CD4-positive, alpha-beta T cell treated with Interleukin-4 for 4 hours (primary cell): ENCODE data around the gene FOXG1.

ENCODE experiments used
- DNase-seq: peaks from one replicate; pipeline ENCODE4 v3.0.0-alpha.2; 2020

The FOXG1 gene

DNA sequence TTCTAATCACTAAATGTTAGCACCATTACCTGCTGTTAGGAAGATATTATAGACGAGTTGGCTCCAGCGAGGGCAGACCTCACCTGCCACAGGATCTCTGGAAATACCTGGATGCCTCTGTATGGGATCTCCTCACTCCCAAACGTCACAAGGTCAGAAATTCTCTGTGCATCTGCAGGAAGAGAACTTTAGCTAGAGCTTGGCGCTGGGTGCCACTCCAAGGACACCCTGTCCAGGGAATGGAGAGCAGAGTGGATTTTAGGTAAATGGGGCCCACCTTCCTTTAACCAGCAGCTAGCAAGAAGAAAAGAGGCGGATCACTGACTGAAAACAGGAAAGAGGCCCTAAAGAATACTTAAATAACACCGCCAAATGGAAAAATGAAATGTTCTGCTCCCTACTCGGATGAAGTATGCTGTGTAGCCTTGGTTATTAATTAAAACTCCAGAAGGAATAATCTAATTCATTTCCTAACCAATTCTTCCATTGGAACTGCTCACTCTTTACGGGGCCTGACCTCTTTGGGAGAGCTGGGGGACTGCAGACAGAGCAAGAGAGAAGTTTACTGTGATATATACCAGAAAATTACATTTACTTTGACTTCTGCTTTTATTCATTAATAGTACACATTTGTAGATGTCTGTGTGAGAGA is 4.2 kb upstream of the FOXG1 start:
- DNase-seq, result no peak

DNA sequence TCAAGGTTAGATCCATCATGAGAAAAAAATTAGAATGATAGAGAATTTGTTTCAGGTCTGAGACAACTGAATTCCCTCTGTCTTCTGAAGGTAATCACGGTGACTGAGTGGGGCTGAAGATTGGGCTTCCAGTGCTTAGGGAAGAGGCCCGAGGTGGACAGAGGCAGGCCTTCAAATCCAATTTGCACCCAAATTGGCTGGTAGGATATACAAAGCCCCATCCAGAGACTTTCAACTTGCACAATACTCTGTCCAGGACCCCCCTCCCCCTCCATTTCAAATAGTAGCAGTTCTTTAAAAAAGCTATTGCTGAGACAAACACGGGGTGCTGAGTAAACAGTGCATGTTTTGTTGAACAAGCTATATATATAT is 3.6 kb upstream of the FOXG1 start:
- DNase-seq, result no peak

GRCh38 chr14:28763751-28764256 is 2.8 kb upstream of the FOXG1 start:
- no peak for DNase-seq

DNA sequence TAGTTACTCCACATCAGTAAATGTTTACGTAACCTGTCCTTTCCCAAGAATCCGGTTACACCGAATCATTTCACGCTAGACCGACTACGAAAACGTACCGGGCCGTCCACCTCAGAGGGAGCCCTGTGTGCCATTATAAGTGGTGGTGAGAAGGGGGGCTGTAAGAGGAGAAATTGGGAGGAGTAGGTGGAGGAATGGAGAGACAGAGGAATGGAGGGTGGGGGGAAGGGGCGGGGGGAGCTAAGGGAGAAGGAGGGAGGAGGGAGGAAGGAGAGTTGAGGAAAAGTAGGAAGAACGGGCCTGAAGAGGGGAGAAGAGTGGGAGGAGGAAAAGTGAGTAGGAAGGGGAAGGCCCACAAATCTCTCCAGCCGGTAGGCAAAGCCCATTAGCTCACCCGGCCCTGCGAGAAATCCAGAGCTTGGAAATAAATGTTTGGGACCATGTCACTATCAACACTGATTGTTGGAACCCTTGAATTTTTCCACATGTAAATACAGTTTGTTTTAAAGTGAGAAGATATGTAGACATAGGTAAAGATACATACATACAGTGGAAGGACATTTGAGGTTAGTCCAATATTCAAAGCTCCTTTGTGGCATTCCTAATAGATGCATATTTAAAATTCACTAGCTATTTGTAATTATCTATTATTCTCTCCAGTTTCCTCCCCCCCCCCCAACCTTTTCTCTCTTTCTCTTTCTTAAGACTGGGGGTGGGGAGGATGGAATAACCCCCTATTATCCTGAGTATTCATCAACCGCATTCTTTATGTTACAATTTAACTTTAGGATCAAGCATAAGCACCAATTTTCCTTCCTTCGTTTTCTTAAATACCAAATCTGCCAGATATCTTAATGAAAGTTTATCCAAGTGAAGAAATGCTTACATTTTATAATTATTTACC is 2.1 kb upstream of the FOXG1 start:
- no peak for DNase-seq

- DNase-seq, result no peak
Measured at GRCh38 chr14:28765169-28765830, 1.3 kb upstream of the FOXG1 start.

- DNase-seq, result no peak
Measured at GRCh38 chr14:28765831-28766468, 637 bp upstream of the FOXG1 start.

- DNase-seq, result no peak
Measured at GRCh38 chr14:28767030-28767852, 654 bp downstream of the FOXG1 start.

GRCh38 chr14:28767853-28768741 is 1.5 kb downstream of the FOXG1 start:
- no peak for DNase-seq

- DNase-seq, result no peak
Measured at GRCh38 chr14:28769276-28769880, 2.8 kb downstream of the FOXG1 start.

DNA sequence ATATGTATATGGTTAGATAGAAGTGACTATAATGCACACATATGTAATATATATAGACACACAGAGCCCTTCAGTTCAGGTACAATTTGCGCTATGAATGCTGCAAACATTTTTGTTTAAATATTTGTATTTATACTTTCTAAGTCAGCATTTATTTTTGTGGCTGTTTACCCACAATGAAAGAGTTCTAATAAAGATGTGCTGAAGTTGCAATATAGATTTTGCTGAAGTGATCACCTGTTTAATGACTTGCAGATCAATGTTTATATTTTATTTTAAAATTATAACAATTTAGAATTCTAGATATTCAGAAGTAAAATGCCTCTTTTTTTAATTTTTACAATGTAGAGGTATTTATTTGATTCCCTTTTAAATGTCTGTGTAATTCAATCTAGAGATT is 3.5 kb downstream of the FOXG1 start:
- DNase-seq, result no peak

- DNase-seq, result no peak
Measured at GRCh38 chr14:28770630-28771029, 4.0 kb downstream of the FOXG1 start.

GRCh38 chr14:28771168-28771567 is 4.6 kb downstream of the FOXG1 start:
- DNase-seq, result no peak

DNA sequence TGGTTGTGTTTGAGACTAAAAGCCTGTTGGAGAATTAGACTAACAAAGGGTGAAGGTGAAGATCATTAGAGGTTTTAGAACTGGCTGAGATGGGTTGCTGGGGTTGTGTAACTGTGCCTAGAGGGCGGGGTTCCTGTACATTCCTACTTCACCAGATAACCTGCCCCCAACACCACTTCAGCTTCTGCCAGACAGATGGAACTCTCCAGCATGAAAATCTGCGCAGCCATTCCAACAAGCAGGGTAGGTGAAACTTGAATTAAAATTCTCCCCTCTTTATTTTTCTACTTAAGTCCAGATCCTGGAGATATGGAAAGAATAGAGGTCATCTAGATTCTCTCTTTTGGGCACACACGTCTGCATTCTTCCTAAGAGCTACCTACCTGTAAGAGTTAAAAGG is 6.0 kb downstream of the FOXG1 start:
- no peak for DNase-seq

GRCh38 chr14:28773176-28773575 is 6.6 kb downstream of the FOXG1 start:
- DNase-seq, result no peak

DNA sequence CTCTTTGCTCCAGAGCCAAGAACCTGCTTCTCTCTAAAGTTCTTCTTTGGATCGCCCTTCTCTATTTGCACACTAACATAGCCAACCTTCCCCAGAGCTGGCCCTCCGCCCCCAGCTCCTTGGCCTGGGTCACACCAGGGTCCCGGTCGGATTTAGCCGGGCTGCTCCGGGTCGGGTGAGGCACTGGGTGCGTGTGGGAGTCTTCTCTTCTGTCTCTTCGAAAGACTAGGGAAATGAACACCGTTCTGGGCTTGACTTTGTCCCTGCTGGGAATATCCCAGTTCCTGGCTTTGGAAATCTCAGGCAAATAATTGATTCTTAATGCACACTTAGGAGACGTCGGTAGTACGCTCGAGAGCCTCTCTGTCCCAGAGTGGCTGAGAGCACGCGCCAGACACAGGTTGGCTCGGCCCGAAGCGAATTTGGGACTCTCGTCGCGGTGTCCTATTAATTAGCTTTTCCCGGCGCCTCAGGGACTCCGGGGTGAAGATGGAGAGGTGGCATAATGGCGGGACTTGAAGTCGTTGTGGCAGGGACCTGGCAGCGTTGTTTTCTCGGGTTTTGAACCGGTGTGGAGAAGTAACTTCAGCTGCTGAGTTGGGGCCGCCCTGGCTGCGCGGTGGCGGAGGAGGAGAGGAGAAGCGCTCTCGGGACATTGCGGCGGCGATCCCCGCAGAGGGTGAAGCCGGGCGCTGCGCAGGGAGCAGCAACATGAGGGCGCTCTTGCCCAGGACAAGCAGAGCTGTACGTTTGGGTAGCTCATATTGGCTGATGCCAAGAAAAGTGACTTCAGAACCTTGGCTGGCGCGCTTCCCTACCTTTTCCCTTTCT is 7.5 kb downstream of the FOXG1 start:
- no peak for DNase-seq

GRCh38 chr14:28774764-28775735 is 8.5 kb downstream of the FOXG1 start:
- no peak for DNase-seq

- no peak for DNase-seq
Measured at GRCh38 chr14:28776482-28777266, 10.1 kb downstream of the FOXG1 start.
